Stomach (tissue), 9 donors: Measurements from ENCODE around the gene LARGE1. TPM values are rescaled to one million over a fixed set of nuclear protein-coding genes. Genes with fewer than 3 reads are reported as not detected.

Source experiments
- DNase-seq, 2 donors: peaks; one replicate each; pipeline versions ENCODE4 v3.0.0 to v3.0.0-alpha.2; 2013 to 2019
- H3K27ac ChIP-seq, 5 donors: fragments of 200-600 bp in 4 of 5; sonication (generic) in 4 of 5; one replicate each; pipeline ENCODE4 v1.5.1; 2013 to 2019; ENCODE audit warnings: mild to moderate bottlenecking in 1 of 5, moderate library complexity in 1 of 5
- H3K27me3 ChIP-seq, 3 donors: fragments of 200-600 bp; sonication (generic); one replicate each; pipeline ENCODE4 v1.5.1; 2017 to 2019; ENCODE audit warnings: mixed run types in 1 of 3
- H3K36me3 ChIP-seq, 4 donors: fragments of 200-600 bp; sonication (generic); 1 replicate in 3 of 4; 2 replicates in 1 of 4; pipeline ENCODE4 v1.5.1; 2016 to 2019
- H3K4me1 ChIP-seq, 4 donors: fragments of 200-600 bp; sonication (generic); one replicate each; pipeline ENCODE4 v1.5.1; 2016 to 2019
- H3K4me3 ChIP-seq, 4 donors: fragments of 200-600 bp; sonication (generic) in 3 of 4; one replicate each; pipeline ENCODE4 v1.5.1; 2016 to 2019; ENCODE audit warnings: mild to moderate bottlenecking in 1 of 4
- H3K9me3 ChIP-seq, 4 donors: fragments of 200-600 bp; sonication (generic); one replicate each; pipeline ENCODE4 v1.5.1; 2016 to 2019
- EP300 ChIP-seq: sonication (generic); formaldehyde crosslinking; IDR thresholded peaks from one replicate; pipeline ENCODE4 v1.6.1; 2017; ENCODE audit warnings: antibody characterized with exemption
- POLR2A ChIP-seq, 4 donors: fragments of 450-650 bp; IDR thresholded peaks; one replicate each; pipeline ENCODE4 v1.6.1; 2016; ENCODE audit warnings: antibody characterized with exemption in 4 of 4, control low read depth in 2 of 4, mild to moderate bottlenecking in 1 of 4, moderate library complexity in 1 of 4
- POLR2AphosphoS5 ChIP-seq, 3 donors: sonication (generic); formaldehyde crosslinking; IDR thresholded peaks; one replicate each; pipeline ENCODE4 v1.6.1; 2016; ENCODE audit warnings: antibody characterized with exemption in 3 of 3
- whole genome bisulfite sequencing, 5 donors: extraction: QIAGEN DNeasy Blood & Tissue Kit in 3 of 5; methylation state at CpG; one replicate each; pipeline versions ENCODE4 v1.1.5 to v1.1.7; 2013 to 2018; 5-methylcytosine and 5-hydroxymethylcytosine counted together
- intact Hi-C: fragments of 100-400 bp; cut with DNase I; formaldehyde crosslinking; loops from one replicate; pipeline ENCODE4 v1.15.1; 2023; ENCODE audit warnings: low total_unique reads
- polyA plus RNA-seq, 3 donors: library from polyadenylated mRNA; stranded (reverse); fragments of 200-250 nt; gene quantifications; one replicate each; pipeline ENCODE4 v1.2.3, GENCODE V29; 2013
- total RNA-seq, 5 donors: library from RNA; depleted of rRNA; stranded (reverse); fragments of >200 nt; gene quantifications; one replicate each; pipeline versions ENCODE4 v1.1.0 to v1.2.3, GENCODE V29; 2014 to 2016
- TF ChIP-seq, protein P1 (sequence below), 7 experiments: fragments of 450-650 bp in 4 of 7; fragments of 200-600 bp in 3 of 7; sonication (generic) in 3 of 7; IDR thresholded peaks; one replicate each; pipeline ENCODE4 v1.5.1; 2016 to 2019; ENCODE audit warnings: antibody characterized with exemption in 7 of 7, control low read depth in 2 of 7, mild to moderate bottlenecking in 1 of 7
- donor health status: healthy with polysubstance abuse.
- donor health status: Bipolar disorder and iron deficiency.
- donor health status: healthy.

The LARGE1 gene
- total and polyA plus RNA-seq, 8 donors, result 3.5 to 110 (median 51.6) TPM

DNA sequence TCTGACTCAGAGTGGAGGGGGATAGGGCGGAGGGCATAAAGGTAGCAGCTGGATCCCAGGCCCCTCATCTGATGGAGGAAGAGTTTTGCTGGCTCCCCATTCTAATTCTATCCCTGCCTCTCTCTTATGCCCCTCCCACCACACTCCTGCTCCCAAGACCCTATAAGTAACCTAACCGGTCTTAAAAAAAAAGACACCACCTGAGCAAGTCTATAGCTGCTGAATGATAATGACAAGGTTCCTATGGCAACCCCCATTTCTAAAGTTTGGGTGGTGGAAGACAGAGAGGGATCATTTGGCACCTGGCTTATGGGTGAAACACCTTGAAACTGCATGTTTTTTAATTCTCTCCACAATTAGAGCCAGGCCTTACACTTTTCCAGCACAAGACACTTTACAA, 69.6 kb downstream of the LARGE1 start:
- no peak overlapping the region for H3K4me3 ChIP-seq
- DNase-seq, result peak in 1 of 2 donors; percentile 48
- H3K27ac ChIP-seq, result peak overlapping the region in 4 of 5 donors; percentile 57 to 89 (median 81)
- intact Hi-C loops, result no loop called here
- WGBS, 5 donors, result 65 to 81% (median 77%) methylated on average over 2 of the region's 2 CpGs
- no peaks in the 10 kb centered on the region for H3K27me3 ChIP-seq
- H3K36me3 ChIP-seq, result no peaks in the 10 kb centered on the region
- TF ChIP-seq, protein P1, sequence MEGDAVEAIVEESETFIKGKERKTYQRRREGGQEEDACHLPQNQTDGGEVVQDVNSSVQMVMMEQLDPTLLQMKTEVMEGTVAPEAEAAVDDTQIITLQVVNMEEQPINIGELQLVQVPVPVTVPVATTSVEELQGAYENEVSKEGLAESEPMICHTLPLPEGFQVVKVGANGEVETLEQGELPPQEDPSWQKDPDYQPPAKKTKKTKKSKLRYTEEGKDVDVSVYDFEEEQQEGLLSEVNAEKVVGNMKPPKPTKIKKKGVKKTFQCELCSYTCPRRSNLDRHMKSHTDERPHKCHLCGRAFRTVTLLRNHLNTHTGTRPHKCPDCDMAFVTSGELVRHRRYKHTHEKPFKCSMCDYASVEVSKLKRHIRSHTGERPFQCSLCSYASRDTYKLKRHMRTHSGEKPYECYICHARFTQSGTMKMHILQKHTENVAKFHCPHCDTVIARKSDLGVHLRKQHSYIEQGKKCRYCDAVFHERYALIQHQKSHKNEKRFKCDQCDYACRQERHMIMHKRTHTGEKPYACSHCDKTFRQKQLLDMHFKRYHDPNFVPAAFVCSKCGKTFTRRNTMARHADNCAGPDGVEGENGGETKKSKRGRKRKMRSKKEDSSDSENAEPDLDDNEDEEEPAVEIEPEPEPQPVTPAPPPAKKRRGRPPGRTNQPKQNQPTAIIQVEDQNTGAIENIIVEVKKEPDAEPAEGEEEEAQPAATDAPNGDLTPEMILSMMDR (IDR thresholded peaks at IDR 0.05), result no peak
- TF ChIP-seq EP300, result no peak
- TF ChIP-seq POLR2AphosphoS5 (IDR thresholded peaks at IDR 0.05), result no peak
- no peak for TF ChIP-seq POLR2A (IDR thresholded peaks at IDR 0.05)
- H3K4me1 ChIP-seq, result peaks cover 28 to 61% (median 41%) of the 10 kb centered on the region in 4 donors
- H3K9me3 ChIP-seq, result no peaks in the 10 kb centered on the region

DNA sequence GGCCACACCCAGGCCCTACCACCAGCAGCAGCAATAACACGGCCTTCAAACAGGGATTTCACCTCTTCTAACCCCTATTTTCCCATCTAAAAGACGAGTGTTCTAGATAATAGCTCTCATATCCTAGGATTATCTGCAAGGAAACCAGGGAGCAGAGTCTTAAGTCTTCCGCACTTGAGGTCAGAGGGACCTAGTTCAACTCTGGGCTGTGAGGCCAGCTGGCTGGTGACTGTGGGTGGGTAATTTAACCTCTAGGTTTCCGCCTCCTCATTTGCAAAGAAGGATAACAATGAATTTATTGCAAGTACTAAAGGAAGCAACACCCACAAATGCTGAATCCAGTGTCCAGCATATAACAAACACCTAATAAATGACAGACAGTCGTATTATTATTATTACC, 70.1 kb downstream of the LARGE1 start:
- intact Hi-C loops, result no loop called here
- DNase-seq, result no peak
- WGBS, 5 donors, result 67 to 82% (median 76%) methylated on average over 5 of the region's 5 CpGs
- H3K4me3 ChIP-seq, result no peak overlapping the region
- no peak for TF ChIP-seq EP300
- TF ChIP-seq, protein P1 (IDR thresholded peaks at IDR 0.05), result no peak
- no peak for TF ChIP-seq POLR2A (IDR thresholded peaks at IDR 0.05)
- no peak for TF ChIP-seq POLR2AphosphoS5 (IDR thresholded peaks at IDR 0.05)
- H3K4me1 ChIP-seq, result peaks cover 28 to 61% (median 41%) of the 10 kb centered on the region in 4 donors
- H3K27me3 ChIP-seq, result no peaks in the 10 kb centered on the region
- no peaks in the 10 kb centered on the region for H3K9me3 ChIP-seq
- H3K27ac ChIP-seq, result peak overlapping the region in 2 of 5 donors; percentile 29 to 89
- H3K36me3 ChIP-seq, result no peaks in the 10 kb centered on the region

DNA sequence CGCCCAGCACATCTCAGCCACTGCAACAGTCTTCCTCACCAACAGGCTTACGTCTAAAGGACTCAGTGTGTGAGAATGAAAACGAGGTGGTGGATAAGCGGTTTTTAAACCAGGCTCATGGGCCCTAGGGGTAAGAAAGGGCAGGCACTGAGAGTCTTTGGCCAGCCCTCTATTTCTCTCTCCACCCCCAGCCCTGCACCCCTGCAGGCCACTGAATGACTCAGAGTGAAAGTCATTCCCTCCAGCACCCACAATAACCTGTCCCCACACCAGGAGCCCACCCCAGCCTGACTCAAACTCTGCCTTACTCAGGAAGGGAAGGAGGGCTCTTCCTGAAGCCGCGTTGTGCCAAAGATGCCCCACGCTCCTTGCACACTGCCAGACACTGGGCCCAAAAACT, 72.0 kb downstream of the LARGE1 start:
- Histone ChIP-seq H3K27me3 (no peaks in the 10 kb centered on the region), H3K27ac (peak overlapping the region in 1 of 5 donors; percentile 14), H3K4me1 (peaks cover 21 to 52% (median 32%) of the 10 kb centered on the region in 4 donors), H3K4me3 (no peak overlapping the region), H3K36me3 (no peaks in the 10 kb centered on the region), H3K9me3 (no peaks in the 10 kb centered on the region)
- 84 to 92% (median 91%) methylated on average over 7 of the region's 7 CpGs for WGBS, 5 donors
- TF ChIP-seq, protein P1 (IDR thresholded peaks at IDR 0.05), result no peak
- TF ChIP-seq POLR2AphosphoS5 (IDR thresholded peaks at IDR 0.05) (no peak), POLR2A (IDR thresholded peaks at IDR 0.05) (no peak), EP300 (no peak)
- DNase-seq, result no peak
- intact Hi-C loops, result no loop called here

DNA sequence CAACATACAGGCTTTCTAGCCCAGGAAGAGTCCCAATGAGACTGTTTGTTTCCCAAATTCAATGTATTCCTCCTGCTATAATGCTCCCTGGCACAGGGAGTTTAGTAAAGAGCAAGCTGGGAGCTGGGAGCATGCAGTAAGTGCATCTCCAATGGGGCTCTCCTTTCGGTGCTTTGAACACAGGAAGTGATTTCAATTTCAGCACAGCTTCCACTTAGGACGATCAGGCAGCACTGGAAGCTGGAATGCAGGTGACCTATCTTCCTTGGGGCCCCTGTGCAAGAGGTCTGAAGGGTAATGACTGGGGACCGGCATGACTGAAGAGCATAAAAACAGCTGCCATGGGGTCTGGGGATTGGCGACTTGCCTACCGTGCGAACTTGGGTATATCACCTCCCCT, 76.0 kb downstream of the LARGE1 start:
- 44 to 63% (median 52%) methylated on average over 6 of the region's 6 CpGs for WGBS, 5 donors
- intact Hi-C loops, result no loop called here
- Histone ChIP-seq H3K9me3 (no peaks in the 10 kb centered on the region), H3K27me3 (no peaks in the 10 kb centered on the region), H3K27ac (no peak overlapping the region), H3K4me1 (peaks cover 0 to 16% (median 3%) of the 10 kb centered on the region in 4 donors), H3K4me3 (no peak overlapping the region), H3K36me3 (no peaks in the 10 kb centered on the region)
- DNase-seq, result no peak
- no peak for TF ChIP-seq EP300
- TF ChIP-seq POLR2AphosphoS5 (IDR thresholded peaks at IDR 0.05), result no peak
- no peak for TF ChIP-seq POLR2A (IDR thresholded peaks at IDR 0.05)
- TF ChIP-seq, protein P1 (IDR thresholded peaks at IDR 0.05), result no peak
